PFSK-1 (cell line): ENCODE measurements around the gene ANAPC2.

ENCODE experiments used
- POLR2AphosphoS5 ChIP-seq: IDR thresholded peaks from 2 replicates; pipeline ENCODE4 v1.6.1; 2012; ENCODE audit warnings: low read depth, mild to moderate bottlenecking, control low read depth, low read length, moderate library complexity
- REST ChIP-seq, 2 experiments: IDR thresholded peaks; 2 replicates each; pipeline versions ENCODE4 v1.6.1 to v1.8.0; 2011 to 2012; ENCODE audit warnings: low read depth in 2 of 2, low read length in 2 of 2, control low read depth in 1 of 2, inconsistent platforms in 1 of 2, mild to moderate bottlenecking in 1 of 2, moderate library complexity in 1 of 2; ENCODE audit not compliant: insufficient read depth in 1 of 2

- TF ChIP-seq REST (IDR thresholded peaks at IDR 0.05; ENCODE audit: insufficient read depth in 1 of 2, low read depth in 2 of 2, low read length in 2 of 2) (no peak), POLR2AphosphoS5 (no peak)
These were observed 272 bp downstream of the ANAPC2 start for GRCh38 chr9:137188086-137188489.
